HCT116 (cell line): ENCODE data around the gene TEF. TPM values are rescaled to one million over a fixed set of nuclear protein-coding genes. Genes with fewer than 3 reads are reported as not detected.

Source experiments
- CBX3 ChIP-seq: IDR thresholded peaks from 2 replicates; pipeline ENCODE4 v1.6.1; 2012; ENCODE audit warnings: low read depth
- FOSL1 ChIP-seq: IDR thresholded peaks from 2 replicates; pipeline ENCODE4 v1.6.1; 2012; ENCODE audit warnings: low read depth
- RAD21 ChIP-seq: IDR thresholded peaks from 2 replicates; pipeline ENCODE4 v1.6.1; 2012; ENCODE audit warnings: low read depth, mild to moderate bottlenecking
- SIN3A ChIP-seq: IDR thresholded peaks from 2 replicates; pipeline ENCODE4 v1.6.1; 2012; ENCODE audit warnings: low read depth
- SP1 ChIP-seq: IDR thresholded peaks from 2 replicates; pipeline ENCODE4 v1.6.1; 2012; ENCODE audit warnings: low read depth
- ZFX ChIP-seq: fragments of 450-650 bp; IDR thresholded peaks from 2 replicates; pipeline ENCODE4 v1.6.1; 2017
- ZNF274 ChIP-seq: fragments of 200-500 bp; sonication (Bioruptor generic); IDR thresholded peaks from 2 replicates; pipeline ENCODE4 v1.6.1; 2014; ENCODE audit warnings: mild to moderate bottlenecking, low read depth, low read length, inconsistent platforms
- total RNA-seq: library from RNA; stranded (reverse); gene quantifications from one replicate; pipeline ENCODE4 v1.2.1, GENCODE V29; 2021; ENCODE audit not compliant: unreplicated experiment
- TF ChIP-seq, protein P1 (sequence below), 3 experiments: fragments of 200-600 bp in 1 of 3; sonication (generic) in 1 of 3; IDR thresholded peaks in 2 of 3; conservative IDR thresholded peaks in 1 of 3; 2 replicates each; pipeline ENCODE4 v1.5.1; 2012 to 2017; ENCODE audit warnings: low read depth in 2 of 3, low read length in 2 of 3, antibody characterized with exemption in 1 of 3, borderline replicate concordance in 1 of 3, control low read depth in 1 of 3, mild to moderate bottlenecking in 1 of 3, mixed read lengths in 1 of 3, mixed run types in 1 of 3, moderate library complexity in 1 of 3; ENCODE audit not compliant: insufficient read depth in 1 of 3
- TF ChIP-seq, protein P2 (sequence below): IDR thresholded peaks from 2 replicates; pipeline ENCODE4 v1.6.1; 2011; ENCODE audit warnings: mild to moderate bottlenecking, low read length, moderate library complexity; ENCODE audit not compliant: insufficient replicate concordance; ENCODE audit errors: extremely low read depth
- TF ChIP-seq, protein P3 (sequence below): IDR thresholded peaks from 2 replicates; pipeline ENCODE4 v1.6.1; 2012

Gene TEF
- total RNA-seq, 1 experiment from 2014 or later: 16.5 TPM

DNA sequence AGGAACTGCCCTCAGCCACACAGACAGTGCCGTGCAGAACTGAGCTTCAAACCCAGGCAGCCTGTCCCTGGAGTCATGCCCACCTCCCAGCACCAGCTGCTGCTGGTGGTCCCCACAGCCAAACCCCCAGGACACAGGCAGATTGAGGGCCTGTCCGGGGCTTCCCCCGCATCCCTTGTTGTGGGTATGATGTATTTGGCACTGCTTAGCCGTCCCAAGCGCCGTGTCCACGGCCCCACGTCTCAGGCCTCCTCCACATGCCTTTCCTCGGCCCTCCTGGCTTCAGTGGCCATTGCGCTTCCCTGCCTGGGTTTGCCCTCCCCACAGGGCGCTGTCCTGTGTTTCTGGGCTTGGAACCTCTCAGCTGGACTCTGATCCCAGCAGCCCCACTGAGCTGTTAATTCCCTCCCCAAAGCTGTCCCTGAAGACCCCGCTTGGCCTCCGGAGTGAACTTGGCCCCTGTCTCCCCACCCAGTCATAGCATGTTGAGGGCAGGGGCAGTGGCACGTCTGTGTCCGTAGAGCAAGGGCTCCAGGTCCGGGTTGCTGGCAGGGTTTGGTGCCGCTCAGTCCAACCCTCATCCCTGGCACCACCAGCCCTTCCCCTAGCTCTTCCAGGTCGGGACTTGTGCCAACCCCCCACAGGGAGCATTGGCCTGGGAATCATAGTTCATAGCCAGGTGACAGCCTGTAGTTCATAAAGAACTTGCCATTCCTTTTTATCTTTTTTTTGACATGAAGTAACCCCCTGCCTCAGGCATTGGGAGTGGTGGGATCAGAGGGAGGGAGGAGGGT is 34.5 kb upstream of the TEF start (continued):
- TF ChIP-seq, protein P1, sequence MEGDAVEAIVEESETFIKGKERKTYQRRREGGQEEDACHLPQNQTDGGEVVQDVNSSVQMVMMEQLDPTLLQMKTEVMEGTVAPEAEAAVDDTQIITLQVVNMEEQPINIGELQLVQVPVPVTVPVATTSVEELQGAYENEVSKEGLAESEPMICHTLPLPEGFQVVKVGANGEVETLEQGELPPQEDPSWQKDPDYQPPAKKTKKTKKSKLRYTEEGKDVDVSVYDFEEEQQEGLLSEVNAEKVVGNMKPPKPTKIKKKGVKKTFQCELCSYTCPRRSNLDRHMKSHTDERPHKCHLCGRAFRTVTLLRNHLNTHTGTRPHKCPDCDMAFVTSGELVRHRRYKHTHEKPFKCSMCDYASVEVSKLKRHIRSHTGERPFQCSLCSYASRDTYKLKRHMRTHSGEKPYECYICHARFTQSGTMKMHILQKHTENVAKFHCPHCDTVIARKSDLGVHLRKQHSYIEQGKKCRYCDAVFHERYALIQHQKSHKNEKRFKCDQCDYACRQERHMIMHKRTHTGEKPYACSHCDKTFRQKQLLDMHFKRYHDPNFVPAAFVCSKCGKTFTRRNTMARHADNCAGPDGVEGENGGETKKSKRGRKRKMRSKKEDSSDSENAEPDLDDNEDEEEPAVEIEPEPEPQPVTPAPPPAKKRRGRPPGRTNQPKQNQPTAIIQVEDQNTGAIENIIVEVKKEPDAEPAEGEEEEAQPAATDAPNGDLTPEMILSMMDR (IDR thresholded peaks at IDR 0.05 in 2 of 3, conservative IDR thresholded peaks at IDR 0.05 in 1 of 3; ENCODE audit: borderline replicate concordance in 1 of 3, insufficient read depth in 1 of 3, low read depth in 2 of 3, low read length in 2 of 3): no peak
- no peak for TF ChIP-seq RAD21
- TF ChIP-seq ZNF274: no peak
- no peak for TF ChIP-seq CBX3
- no peak for TF ChIP-seq ZFX
- TF ChIP-seq, protein P2, sequence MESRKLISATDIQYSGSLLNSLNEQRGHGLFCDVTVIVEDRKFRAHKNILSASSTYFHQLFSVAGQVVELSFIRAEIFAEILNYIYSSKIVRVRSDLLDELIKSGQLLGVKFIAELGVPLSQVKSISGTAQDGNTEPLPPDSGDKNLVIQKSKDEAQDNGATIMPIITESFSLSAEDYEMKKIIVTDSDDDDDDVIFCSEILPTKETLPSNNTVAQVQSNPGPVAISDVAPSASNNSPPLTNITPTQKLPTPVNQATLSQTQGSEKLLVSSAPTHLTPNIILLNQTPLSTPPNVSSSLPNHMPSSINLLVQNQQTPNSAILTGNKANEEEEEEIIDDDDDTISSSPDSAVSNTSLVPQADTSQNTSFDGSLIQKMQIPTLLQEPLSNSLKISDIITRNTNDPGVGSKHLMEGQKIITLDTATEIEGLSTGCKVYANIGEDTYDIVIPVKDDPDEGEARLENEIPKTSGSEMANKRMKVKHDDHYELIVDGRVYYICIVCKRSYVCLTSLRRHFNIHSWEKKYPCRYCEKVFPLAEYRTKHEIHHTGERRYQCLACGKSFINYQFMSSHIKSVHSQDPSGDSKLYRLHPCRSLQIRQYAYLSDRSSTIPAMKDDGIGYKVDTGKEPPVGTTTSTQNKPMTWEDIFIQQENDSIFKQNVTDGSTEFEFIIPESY: no peak
- TF ChIP-seq SIN3A: no peak
- no peak for TF ChIP-seq FOSL1
- TF ChIP-seq, protein P3, sequence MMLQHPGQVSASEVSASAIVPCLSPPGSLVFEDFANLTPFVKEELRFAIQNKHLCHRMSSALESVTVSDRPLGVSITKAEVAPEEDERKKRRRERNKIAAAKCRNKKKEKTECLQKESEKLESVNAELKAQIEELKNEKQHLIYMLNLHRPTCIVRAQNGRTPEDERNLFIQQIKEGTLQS: no peak
- no peak for TF ChIP-seq SP1
